ENCODE results near the gene WDR74.

Gene WDR74

GRCh38 chr11:62804310-62805075 lies 34.9 kb downstream of the WDR74 start:
- Histone ChIP-seq H3K4me3 (ENCODE audit: low read depth in 1 of 2, low read length in 2 of 2) (peak overlapping the region; percentile 84 to 93), H3K9me3 (ENCODE audit: low read length) (no peaks in the 10 kb centered on the region), H3K4me1 (ENCODE audit: insufficient read depth, low read length) (peaks cover 18% of the 10 kb centered on the region), H3K9ac (ENCODE audit: low read length) (peak overlapping the region; percentile 79), H3K36me3 (ENCODE audit: insufficient read depth, low read length) (peaks cover 42% of the 10 kb centered on the region), H3K27ac (ENCODE audit: low read depth, low read length) (peak overlapping the region; percentile 87), H3K27me3 (ENCODE audit: control insufficient read depth in 1 of 2, insufficient read depth in 2 of 2, low read length in 2 of 2) (no peaks in the 10 kb centered on the region)

- Histone ChIP-seq H3K36me3 (ENCODE audit: insufficient read depth, low read length) (peaks cover 67% of the 10 kb centered on the region), H3K4me1 (ENCODE audit: insufficient read depth, low read length) (peaks cover 15% of the 10 kb centered on the region), H3K4me3 (ENCODE audit: low read depth in 1 of 2, low read length in 2 of 2) (no peak overlapping the region), H3K9ac (ENCODE audit: low read length) (no peak overlapping the region), H3K9me3 (ENCODE audit: low read length) (no peaks in the 10 kb centered on the region), H3K27ac (ENCODE audit: low read depth, low read length) (no peak overlapping the region), H3K27me3 (ENCODE audit: control insufficient read depth in 1 of 2, insufficient read depth in 2 of 2, low read length in 2 of 2) (no peaks in the 10 kb centered on the region)
Observed at GRCh38 chr11:62801071-62801470, 38.3 kb downstream of the WDR74 start.

GRCh38 chr11:62799486-62799885 lies 39.9 kb downstream of the WDR74 start:
- no peak overlapping the region for H3K9ac ChIP-seq (ENCODE audit: low read length)
- H3K4me1 ChIP-seq (ENCODE audit: insufficient read depth, low read length) = peaks cover 13% of the 10 kb centered on the region
- H3K9me3 ChIP-seq (ENCODE audit: low read length) = no peaks in the 10 kb centered on the region
- peaks cover 82% of the 10 kb centered on the region for H3K36me3 ChIP-seq (ENCODE audit: insufficient read depth, low read length)
- no peaks in the 10 kb centered on the region for H3K27me3 ChIP-seq (ENCODE audit: control insufficient read depth in 1 of 2, insufficient read depth in 2 of 2, low read length in 2 of 2)
- H3K4me3 ChIP-seq (ENCODE audit: low read depth in 1 of 2, low read length in 2 of 2) = no peak overlapping the region
- no peak overlapping the region for H3K27ac ChIP-seq (ENCODE audit: low read depth, low read length)

GRCh38 chr11:62796281-62796680 lies 43.1 kb downstream of the WDR74 start:
- no peak overlapping the region for H3K27ac ChIP-seq (ENCODE audit: low read depth, low read length)
- H3K9me3 ChIP-seq (ENCODE audit: low read length) = no peaks in the 10 kb centered on the region
- peaks cover 81% of the 10 kb centered on the region for H3K36me3 ChIP-seq (ENCODE audit: insufficient read depth, low read length)
- H3K4me1 ChIP-seq (ENCODE audit: insufficient read depth, low read length) = peaks cover 9% of the 10 kb centered on the region
- no peak overlapping the region for H3K9ac ChIP-seq (ENCODE audit: low read length)
- H3K4me3 ChIP-seq (ENCODE audit: low read depth in 1 of 2, low read length in 2 of 2) = no peak overlapping the region
- H3K27me3 ChIP-seq (ENCODE audit: control insufficient read depth in 1 of 2, insufficient read depth in 2 of 2, low read length in 2 of 2) = no peaks in the 10 kb centered on the region

GRCh38 chr11:62794201-62794775 lies 45.1 kb downstream of the WDR74 start:
- no peak overlapping the region for H3K4me3 ChIP-seq (ENCODE audit: low read depth in 1 of 2, low read length in 2 of 2)
- no peaks in the 10 kb centered on the region for H3K9me3 ChIP-seq (ENCODE audit: low read length)
- H3K27ac ChIP-seq (ENCODE audit: low read depth, low read length) = no peak overlapping the region
- no peak overlapping the region for H3K9ac ChIP-seq (ENCODE audit: low read length)
- H3K36me3 ChIP-seq (ENCODE audit: insufficient read depth, low read length) = peaks cover 77% of the 10 kb centered on the region
- no peaks in the 10 kb centered on the region for H3K27me3 ChIP-seq (ENCODE audit: control insufficient read depth in 1 of 2, insufficient read depth in 2 of 2, low read length in 2 of 2)
- H3K4me1 ChIP-seq (ENCODE audit: insufficient read depth, low read length) = peaks cover 18% of the 10 kb centered on the region

GRCh38 chr11:62792202-62792575 lies 47.2 kb downstream of the WDR74 start:
- H3K9me3 ChIP-seq (ENCODE audit: low read length) = no peaks in the 10 kb centered on the region
- H3K27me3 ChIP-seq (ENCODE audit: control insufficient read depth in 1 of 2, insufficient read depth in 2 of 2, low read length in 2 of 2) = no peaks in the 10 kb centered on the region
- peak overlapping the region; percentile 69 to 92 for H3K4me3 ChIP-seq (ENCODE audit: low read depth in 1 of 2, low read length in 2 of 2)
- peak overlapping the region; percentile 88 for H3K27ac ChIP-seq (ENCODE audit: low read depth, low read length)
- peak overlapping the region; percentile 65 for H3K9ac ChIP-seq (ENCODE audit: low read length)
- peaks cover 24% of the 10 kb centered on the region for H3K4me1 ChIP-seq (ENCODE audit: insufficient read depth, low read length)
- H3K36me3 ChIP-seq (ENCODE audit: insufficient read depth, low read length) = peaks cover 69% of the 10 kb centered on the region

- H3K4me1 ChIP-seq (ENCODE audit: insufficient read depth, low read length) = peaks cover 24% of the 10 kb centered on the region
- peak within 1 kb of the TSS; percentile 88 for H3K27ac ChIP-seq (ENCODE audit: low read depth, low read length)
- peak within 1 kb of the TSS; percentile 71 for H3K9ac ChIP-seq (ENCODE audit: low read length)
- peak within 1 kb of the TSS; percentile 69 to 92 for H3K4me3 ChIP-seq (ENCODE audit: low read depth in 1 of 2, low read length in 2 of 2)
- H3K27me3 ChIP-seq (ENCODE audit: control insufficient read depth in 1 of 2, insufficient read depth in 2 of 2, low read length in 2 of 2) = no peaks in the 10 kb centered on the region
- no peaks in the 10 kb centered on the region for H3K9me3 ChIP-seq (ENCODE audit: low read length)
- peaks cover 63% of the 10 kb centered on the region for H3K36me3 ChIP-seq (ENCODE audit: insufficient read depth, low read length)
Observed at GRCh38 chr11:62791501-62792201, 47.7 kb downstream of the WDR74 start, which contains the start of gene TMEM223. TMEM223 (minus strand) TSS chr11:62792006; CDS start chr11:62791994, 12 bp downstream.

- H3K9me3 ChIP-seq (ENCODE audit: low read length) = no peaks in the 10 kb centered on the region
- no peak overlapping the region for H3K27ac ChIP-seq (ENCODE audit: low read depth, low read length)
- H3K27me3 ChIP-seq (ENCODE audit: control insufficient read depth in 1 of 2, insufficient read depth in 2 of 2, low read length in 2 of 2) = no peaks in the 10 kb centered on the region
- peaks cover 33% of the 10 kb centered on the region for H3K4me1 ChIP-seq (ENCODE audit: insufficient read depth, low read length)
- peaks cover 42% of the 10 kb centered on the region for H3K36me3 ChIP-seq (ENCODE audit: insufficient read depth, low read length)
- H3K4me3 ChIP-seq (ENCODE audit: low read depth in 1 of 2, low read length in 2 of 2) = no peak overlapping the region
- no peak overlapping the region for H3K9ac ChIP-seq (ENCODE audit: low read length)
Observed at GRCh38 chr11:62789576-62789975, 49.8 kb downstream of the WDR74 start.

GRCh38 chr11:62788991-62789390 lies 50.4 kb downstream of the WDR74 start:
- Histone ChIP-seq H3K4me1 (ENCODE audit: insufficient read depth, low read length) (peaks cover 33% of the 10 kb centered on the region), H3K27me3 (ENCODE audit: control insufficient read depth in 1 of 2, insufficient read depth in 2 of 2, low read length in 2 of 2) (no peaks in the 10 kb centered on the region), H3K36me3 (ENCODE audit: insufficient read depth, low read length) (peaks cover 37% of the 10 kb centered on the region), H3K27ac (ENCODE audit: low read depth, low read length) (no peak overlapping the region), H3K9ac (ENCODE audit: low read length) (no peak overlapping the region), H3K4me3 (ENCODE audit: low read depth in 1 of 2, low read length in 2 of 2) (no peak overlapping the region), H3K9me3 (ENCODE audit: low read length) (no peaks in the 10 kb centered on the region)

- Histone ChIP-seq H3K27ac (ENCODE audit: low read depth, low read length) (peak within 1 kb of the TSS; percentile 87), H3K36me3 (ENCODE audit: insufficient read depth, low read length) (peaks cover 33% of the 10 kb centered on the region), H3K27me3 (ENCODE audit: control insufficient read depth in 1 of 2, insufficient read depth in 2 of 2, low read length in 2 of 2) (no peaks in the 10 kb centered on the region), H3K4me3 (ENCODE audit: low read depth in 1 of 2, low read length in 2 of 2) (peak within 1 kb of the TSS; percentile 69 to 100), H3K9ac (ENCODE audit: low read length) (peak within 1 kb of the TSS; percentile 97), H3K9me3 (ENCODE audit: low read length) (no peaks in the 10 kb centered on the region), H3K4me1 (ENCODE audit: insufficient read depth, low read length) (peaks cover 27% of the 10 kb centered on the region)
Observed at GRCh38 chr11:62787005-62787759, 52.2 kb downstream of the WDR74 start, which contains the start of gene TMEM179B. TMEM179B (plus strand) TSS chr11:62787402; CDS start chr11:62787432, 30 bp downstream.

All from muscle layer of colon (tissue), 2 donors.